Forelimb muscle (tissue), 1 donor: ENCODE results near the gene REXO2. TPM values are rescaled to one million over a fixed set of nuclear protein-coding genes. Genes with fewer than 3 reads are reported as not detected.

Experiments used
- DNase-seq: peaks from one replicate; pipeline ENCODE4 v3.0.0-alpha.2; 2013; ENCODE audit warnings: low read depth
- polyA plus RNA-seq: library from polyadenylated mRNA; unstranded; fragments of 120-200 nt; gene quantifications from one replicate; pipeline ENCODE4 v1.2.1, GENCODE V29; 2013; ENCODE audit not compliant: insufficient read length

REXO2 gene
- polyA plus RNA-seq, 1 donor, result 52.2 TPM

- no peak for DNase-seq
Measured at GRCh38 chr11:114440971-114441763, 1.9 kb downstream of the REXO2 start.

- DNase-seq, result no peak
Measured at GRCh38 chr11:114441921-114442320, 2.7 kb downstream of the REXO2 start.

GRCh38 chr11:114442536-114442935 lies 3.3 kb downstream of the REXO2 start:
- DNase-seq, result no peak

- DNase-seq, result no peak
Measured at GRCh38 chr11:114447444-114447843, 8.2 kb downstream of the REXO2 start.

GRCh38 chr11:114447892-114448291 lies 8.6 kb downstream of the REXO2 start:
- no peak for DNase-seq

- DNase-seq, result no peak
Measured at GRCh38 chr11:114448749-114449482, 9.6 kb downstream of the REXO2 start.

- no peak for DNase-seq
Measured at GRCh38 chr11:114449845-114450244, 10.6 kb downstream of the REXO2 start.

GRCh38 chr11:114452399-114452798 lies 13.1 kb downstream of the REXO2 start:
- DNase-seq, result no peak

GRCh38 chr11:114463999-114464398 lies 24.7 kb downstream of the REXO2 start:
- no peak for DNase-seq

- no peak for DNase-seq
Measured at GRCh38 chr11:114466742-114467141, 27.5 kb downstream of the REXO2 start.

- DNase-seq, result no peak
Measured at GRCh38 chr11:114472661-114473060, 33.4 kb downstream of the REXO2 start.

- no peak for DNase-seq
Measured at GRCh38 chr11:114478001-114478410, 38.7 kb downstream of the REXO2 start.

- no peak for DNase-seq
Measured at GRCh38 chr11:114478768-114479167, 39.5 kb downstream of the REXO2 start.

- DNase-seq, result no peak
Measured at GRCh38 chr11:114479331-114479730, 40.1 kb downstream of the REXO2 start.

GRCh38 chr11:114482114-114482513 lies 42.8 kb downstream of the REXO2 start:
- no peak for DNase-seq

GRCh38 chr11:114483929-114484328 lies 44.7 kb downstream of the REXO2 start:
- DNase-seq, result no peak

- DNase-seq, result no peak
Measured at GRCh38 chr11:114496915-114497314, 57.6 kb downstream of the REXO2 start.

- DNase-seq, result no peak
Measured at GRCh38 chr11:114499756-114500155, 60.5 kb downstream of the REXO2 start.

Other genes starting within 250 kb of the REXO2 start
- 58.6 TPM for gene NNMT, start 143.1 kb upstream of the REXO2 start, polyA plus RNA-seq
- gene C11orf71, start 39.0 kb upstream of the REXO2 start, polyA plus RNA-seq, result 7.6 TPM
- gene RBM7, start 38.8 kb upstream of the REXO2 start, polyA plus RNA-seq, result 24.2 TPM
- not detected for gene NXPE1, start 120.4 kb downstream of the REXO2 start, polyA plus RNA-seq
- gene NXPE4, start 156.3 kb downstream of the REXO2 start, polyA plus RNA-seq, result not detected
- 0.16 TPM for gene NXPE2, start 239.1 kb downstream of the REXO2 start, polyA plus RNA-seq